Loucy (cell line): ENCODE measurements around the gene PACRGL.

ENCODE experiments used
- H2AFZ ChIP-seq: fragments of 200-600 bp; sonication (generic); 2 replicates; pipeline ENCODE4 v1.6.0; 2016; ENCODE audit warnings: antibody characterized with exemption, mild to moderate bottlenecking, low read length, moderate library complexity
- H3F3A ChIP-seq: fragments of 200-600 bp; 2 replicates; pipeline ENCODE4 v1.6.0; 2016; ENCODE audit warnings: antibody characterized with exemption, low read depth, mild to moderate bottlenecking
- H3K27me3 ChIP-seq: fragments of 200-600 bp; sonication (generic); 2 replicates; pipeline ENCODE4 v1.6.1; 2014; ENCODE audit warnings: low read length, mild to moderate bottlenecking; ENCODE audit not compliant: insufficient read depth, poor library complexity, severe bottlenecking
- H3K36me3 ChIP-seq: fragments of 200-600 bp; sonication (generic); 2 replicates; pipeline ENCODE4 v1.6.1; 2016; ENCODE audit warnings: low read length; ENCODE audit not compliant: insufficient read depth
- H3K4me1 ChIP-seq: fragments of 200-600 bp; sonication (generic); 2 replicates; pipeline ENCODE4 v1.5.1; 2014; ENCODE audit warnings: low read length, mild to moderate bottlenecking; ENCODE audit not compliant: insufficient read depth, poor library complexity, severe bottlenecking
- H3K4me2 ChIP-seq: fragments of 200-600 bp; sonication (generic); 2 replicates; pipeline ENCODE4 v1.6.0; 2014; ENCODE audit warnings: antibody characterized with exemption, low read length, low read depth, mild to moderate bottlenecking; ENCODE audit not compliant: poor library complexity, severe bottlenecking
- H3K4me3 ChIP-seq: fragments of 200-600 bp; sonication (generic); 2 replicates; pipeline ENCODE4 v1.5.1; 2014; ENCODE audit warnings: low read length, mild to moderate bottlenecking, mixed read lengths; ENCODE audit not compliant: poor library complexity, severe bottlenecking
- H3K79me2 ChIP-seq: fragments of 200-600 bp; sonication (generic); 2 replicates; pipeline ENCODE4 v1.6.1; 2014; ENCODE audit warnings: low read length; ENCODE audit not compliant: insufficient read depth
- H3K9ac ChIP-seq: fragments of 200-600 bp; sonication (generic); 2 replicates; pipeline ENCODE4 v1.6.0; 2014; ENCODE audit warnings: mild to moderate bottlenecking, low read depth, low read length, moderate library complexity; ENCODE audit not compliant: poor library complexity, severe bottlenecking
- H3K9me2 ChIP-seq: fragments of 200-600 bp; sonication (generic); replicated peaks from 2 replicates; pipeline ENCODE4 v1.6.1; 2016; ENCODE audit warnings: low read depth, low read length, mixed read lengths
- H3K9me3 ChIP-seq: fragments of 200-600 bp; sonication (generic); 2 replicates; pipeline ENCODE4 v1.6.1; 2014; ENCODE audit warnings: mild to moderate bottlenecking, antibody characterized with exemption, low read length, low read depth; ENCODE audit not compliant: insufficient read depth
- H4K20me1 ChIP-seq: fragments of 200-600 bp; sonication (generic); 2 replicates; pipeline ENCODE4 v1.6.0; 2014; ENCODE audit warnings: antibody characterized with exemption, low read length, mild to moderate bottlenecking; ENCODE audit not compliant: insufficient read depth, poor library complexity, severe bottlenecking
- EZH2phosphoT487 ChIP-seq: fragments of 200-600 bp; IDR thresholded peaks from 2 replicates; pipeline ENCODE4 v1.6.1; 2018; ENCODE audit warnings: antibody characterized with exemption, mild to moderate bottlenecking, moderate library complexity, borderline replicate concordance
- TF ChIP-seq, protein P1 (sequence below): fragments of 200-600 bp; sonication (generic); conservative IDR thresholded peaks from 2 replicates; pipeline ENCODE4 v1.5.1; 2014; ENCODE audit warnings: mild to moderate bottlenecking, antibody characterized with exemption, low read length

Gene PACRGL

DNA sequence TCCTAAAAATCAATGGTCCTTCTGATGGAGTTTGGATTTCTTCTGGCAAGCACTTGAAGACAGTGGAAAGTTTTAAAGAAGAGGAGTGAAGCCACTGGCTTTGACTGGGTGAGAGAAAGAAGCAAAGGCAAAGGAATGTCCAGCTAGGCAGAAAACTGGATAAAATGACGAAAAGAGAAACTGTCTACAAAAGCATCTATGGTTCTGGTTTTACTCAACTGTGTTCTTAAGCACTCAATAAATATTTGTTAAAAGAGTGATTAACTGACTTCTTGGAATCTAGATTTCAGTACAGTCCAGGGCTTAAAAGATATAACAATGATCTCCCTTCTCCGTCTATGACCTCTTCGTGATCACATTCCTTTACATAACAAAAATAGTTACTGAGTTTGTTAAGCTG, 52.4 kb downstream of the PACRGL start:
- TF ChIP-seq, protein P1, sequence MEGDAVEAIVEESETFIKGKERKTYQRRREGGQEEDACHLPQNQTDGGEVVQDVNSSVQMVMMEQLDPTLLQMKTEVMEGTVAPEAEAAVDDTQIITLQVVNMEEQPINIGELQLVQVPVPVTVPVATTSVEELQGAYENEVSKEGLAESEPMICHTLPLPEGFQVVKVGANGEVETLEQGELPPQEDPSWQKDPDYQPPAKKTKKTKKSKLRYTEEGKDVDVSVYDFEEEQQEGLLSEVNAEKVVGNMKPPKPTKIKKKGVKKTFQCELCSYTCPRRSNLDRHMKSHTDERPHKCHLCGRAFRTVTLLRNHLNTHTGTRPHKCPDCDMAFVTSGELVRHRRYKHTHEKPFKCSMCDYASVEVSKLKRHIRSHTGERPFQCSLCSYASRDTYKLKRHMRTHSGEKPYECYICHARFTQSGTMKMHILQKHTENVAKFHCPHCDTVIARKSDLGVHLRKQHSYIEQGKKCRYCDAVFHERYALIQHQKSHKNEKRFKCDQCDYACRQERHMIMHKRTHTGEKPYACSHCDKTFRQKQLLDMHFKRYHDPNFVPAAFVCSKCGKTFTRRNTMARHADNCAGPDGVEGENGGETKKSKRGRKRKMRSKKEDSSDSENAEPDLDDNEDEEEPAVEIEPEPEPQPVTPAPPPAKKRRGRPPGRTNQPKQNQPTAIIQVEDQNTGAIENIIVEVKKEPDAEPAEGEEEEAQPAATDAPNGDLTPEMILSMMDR: no peak
- TF ChIP-seq EZH2phosphoT487: no peak
- Histone ChIP-seq H3K4me1 (no peaks in the 10 kb centered on the region), H4K20me1 (no peaks in the 10 kb centered on the region), H3K4me2 (no peak overlapping the region), H3K79me2 (no peaks in the 10 kb centered on the region), H3K9ac (no peak overlapping the region), H3K4me3 (no peak overlapping the region), H3F3A (no peaks in the 10 kb centered on the region), H2AFZ (no peak overlapping the region), H3K36me3 (no peaks in the 10 kb centered on the region), H3K27me3 (no peaks in the 10 kb centered on the region), H3K9me3 (no peaks in the 10 kb centered on the region), H3K9me2 (no peaks in the 10 kb centered on the region)

DNA sequence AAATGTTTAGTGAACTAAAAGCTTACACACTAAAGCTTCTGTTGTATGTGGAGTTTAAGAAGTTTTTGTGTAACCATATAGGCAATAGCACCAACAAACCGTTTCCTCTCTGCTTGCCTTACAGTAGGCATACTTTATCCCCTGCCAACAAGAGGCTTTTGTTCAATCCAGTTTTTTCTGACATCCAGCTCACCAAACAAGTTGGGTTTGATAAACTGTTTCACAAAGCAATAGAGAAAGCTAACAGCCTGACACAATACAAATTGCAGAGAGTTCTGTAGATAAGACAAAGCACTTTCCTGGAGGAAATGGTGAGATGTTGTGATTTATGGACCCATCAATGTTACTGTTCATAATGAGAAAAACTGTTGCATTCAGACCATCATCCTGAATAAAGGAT, 53.8 kb downstream of the PACRGL start:
- no peak overlapping the region for H3K4me3 ChIP-seq
- no peaks in the 10 kb centered on the region for H3K79me2 ChIP-seq
- H3K4me1 ChIP-seq: no peaks in the 10 kb centered on the region
- H2AFZ ChIP-seq: no peak overlapping the region
- no peaks in the 10 kb centered on the region for H3K27me3 ChIP-seq
- H4K20me1 ChIP-seq: no peaks in the 10 kb centered on the region
- no peak overlapping the region for H3K9ac ChIP-seq
- TF ChIP-seq, protein P1: no peak
- TF ChIP-seq EZH2phosphoT487: no peak
- no peaks in the 10 kb centered on the region for H3K9me3 ChIP-seq
- H3K4me2 ChIP-seq: no peak overlapping the region
- no peaks in the 10 kb centered on the region for H3K36me3 ChIP-seq
- no peaks in the 10 kb centered on the region for H3K9me2 ChIP-seq
- no peaks in the 10 kb centered on the region for H3F3A ChIP-seq

DNA sequence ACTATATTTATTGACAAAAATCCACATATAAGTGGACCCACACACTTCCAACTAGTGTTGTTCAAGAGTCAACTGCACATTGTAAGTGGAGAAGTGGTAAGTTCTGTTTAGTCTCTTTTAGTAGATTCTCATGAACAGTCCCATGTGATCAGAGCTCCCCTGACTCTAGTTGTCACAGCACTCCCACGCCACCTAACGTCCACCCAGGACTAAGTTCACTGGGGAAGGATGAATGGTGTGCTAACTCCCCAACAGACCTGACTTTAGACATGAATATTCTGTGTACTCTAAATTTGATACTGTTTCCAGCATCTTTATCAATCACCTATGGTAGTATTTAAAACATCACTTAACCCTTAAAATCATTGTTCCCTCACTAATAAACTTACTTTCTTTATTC, 59.8 kb downstream of the PACRGL start:
- Histone ChIP-seq H2AFZ (no peak overlapping the region), H3K27me3 (no peaks in the 10 kb centered on the region), H3K9me3 (no peaks in the 10 kb centered on the region), H3K4me2 (no peak overlapping the region), H3K79me2 (no peaks in the 10 kb centered on the region), H3K4me1 (no peaks in the 10 kb centered on the region), H3K36me3 (no peaks in the 10 kb centered on the region), H4K20me1 (no peaks in the 10 kb centered on the region), H3K4me3 (no peak overlapping the region), H3K9me2 (no peaks in the 10 kb centered on the region), H3K9ac (no peak overlapping the region), H3F3A (no peaks in the 10 kb centered on the region)
- TF ChIP-seq, protein P1: peak; percentile 39; the same call in 1 of the 2 replicates
- TF ChIP-seq EZH2phosphoT487: no peak
